Body of pancreas (tissue), 4 donors: ENCODE results near the gene SENP6.
"Not testable (repeated sequence)": the region's sequence is repeated elsewhere in the genome, so short reads cannot be mapped to it uniquely, and the experiment has no call there.

Experiments
- POLR2A ChIP-seq, 3 donors: fragments of 450-650 bp; IDR thresholded peaks; one replicate each; pipeline ENCODE4 v1.6.1; 2016; ENCODE audit warnings: antibody characterized with exemption in 3 of 3, mild to moderate bottlenecking in 2 of 3
- TF ChIP-seq, protein P1 (sequence below), 7 experiments: fragments of 450-650 bp in 4 of 7; fragments of 200-600 bp in 3 of 7; sonication (generic) in 3 of 7; IDR thresholded peaks; one replicate each; pipeline ENCODE4 v1.5.1; 2016 to 2019; ENCODE audit warnings: antibody characterized with exemption in 7 of 7

DNA sequence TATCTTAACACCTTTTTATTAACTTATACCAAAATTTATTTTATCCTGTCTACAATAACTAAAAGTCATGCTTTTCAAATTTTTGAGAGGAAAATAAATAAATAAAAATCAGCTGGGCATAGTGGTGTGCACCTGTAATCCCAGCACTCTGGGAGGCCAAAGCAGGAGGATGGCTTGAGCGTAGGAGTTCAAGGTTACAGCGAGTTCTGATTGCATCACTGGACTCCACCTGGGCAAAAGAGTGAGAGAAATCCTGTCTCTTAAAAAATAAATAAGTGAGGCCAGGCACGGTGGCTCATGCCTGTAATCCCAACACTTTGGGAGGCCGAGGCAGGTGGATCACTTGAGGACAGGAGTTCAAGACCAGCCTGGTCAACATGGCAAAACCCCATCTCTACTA lies 106.7 kb downstream of the SENP6 start:
- TF ChIP-seq, protein P1, sequence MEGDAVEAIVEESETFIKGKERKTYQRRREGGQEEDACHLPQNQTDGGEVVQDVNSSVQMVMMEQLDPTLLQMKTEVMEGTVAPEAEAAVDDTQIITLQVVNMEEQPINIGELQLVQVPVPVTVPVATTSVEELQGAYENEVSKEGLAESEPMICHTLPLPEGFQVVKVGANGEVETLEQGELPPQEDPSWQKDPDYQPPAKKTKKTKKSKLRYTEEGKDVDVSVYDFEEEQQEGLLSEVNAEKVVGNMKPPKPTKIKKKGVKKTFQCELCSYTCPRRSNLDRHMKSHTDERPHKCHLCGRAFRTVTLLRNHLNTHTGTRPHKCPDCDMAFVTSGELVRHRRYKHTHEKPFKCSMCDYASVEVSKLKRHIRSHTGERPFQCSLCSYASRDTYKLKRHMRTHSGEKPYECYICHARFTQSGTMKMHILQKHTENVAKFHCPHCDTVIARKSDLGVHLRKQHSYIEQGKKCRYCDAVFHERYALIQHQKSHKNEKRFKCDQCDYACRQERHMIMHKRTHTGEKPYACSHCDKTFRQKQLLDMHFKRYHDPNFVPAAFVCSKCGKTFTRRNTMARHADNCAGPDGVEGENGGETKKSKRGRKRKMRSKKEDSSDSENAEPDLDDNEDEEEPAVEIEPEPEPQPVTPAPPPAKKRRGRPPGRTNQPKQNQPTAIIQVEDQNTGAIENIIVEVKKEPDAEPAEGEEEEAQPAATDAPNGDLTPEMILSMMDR (IDR thresholded peaks at IDR 0.05): not testable (repeated sequence)
- TF ChIP-seq POLR2A (IDR thresholded peaks at IDR 0.05): not testable (repeated sequence)
